Measurements from ENCODE around the gene NOL3.

DNA sequence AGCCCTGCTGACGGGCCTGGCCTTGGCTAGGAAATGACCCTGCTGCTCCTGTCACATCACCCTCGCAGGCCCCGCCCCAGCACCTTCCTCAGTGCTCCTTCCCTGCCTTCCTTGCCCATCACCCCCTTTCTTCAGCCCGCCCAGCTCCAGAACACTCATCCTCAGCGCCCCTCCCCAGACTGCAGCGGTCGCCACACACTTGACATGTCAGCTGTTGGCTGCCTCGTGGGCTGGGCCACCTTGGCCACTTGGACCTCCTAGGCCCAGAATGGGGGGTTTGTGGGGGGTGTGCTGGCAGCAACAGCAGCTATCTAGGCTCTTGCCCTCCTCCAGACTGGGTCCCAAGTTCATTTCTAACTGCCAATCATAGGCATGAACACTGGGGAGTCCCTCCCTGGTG, 39.2 kb downstream of the NOL3 start:
- TF ChIP-seq, protein P1, sequence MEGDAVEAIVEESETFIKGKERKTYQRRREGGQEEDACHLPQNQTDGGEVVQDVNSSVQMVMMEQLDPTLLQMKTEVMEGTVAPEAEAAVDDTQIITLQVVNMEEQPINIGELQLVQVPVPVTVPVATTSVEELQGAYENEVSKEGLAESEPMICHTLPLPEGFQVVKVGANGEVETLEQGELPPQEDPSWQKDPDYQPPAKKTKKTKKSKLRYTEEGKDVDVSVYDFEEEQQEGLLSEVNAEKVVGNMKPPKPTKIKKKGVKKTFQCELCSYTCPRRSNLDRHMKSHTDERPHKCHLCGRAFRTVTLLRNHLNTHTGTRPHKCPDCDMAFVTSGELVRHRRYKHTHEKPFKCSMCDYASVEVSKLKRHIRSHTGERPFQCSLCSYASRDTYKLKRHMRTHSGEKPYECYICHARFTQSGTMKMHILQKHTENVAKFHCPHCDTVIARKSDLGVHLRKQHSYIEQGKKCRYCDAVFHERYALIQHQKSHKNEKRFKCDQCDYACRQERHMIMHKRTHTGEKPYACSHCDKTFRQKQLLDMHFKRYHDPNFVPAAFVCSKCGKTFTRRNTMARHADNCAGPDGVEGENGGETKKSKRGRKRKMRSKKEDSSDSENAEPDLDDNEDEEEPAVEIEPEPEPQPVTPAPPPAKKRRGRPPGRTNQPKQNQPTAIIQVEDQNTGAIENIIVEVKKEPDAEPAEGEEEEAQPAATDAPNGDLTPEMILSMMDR (conservative IDR thresholded peaks at IDR 0.05), result no peak
- no peak for TF ChIP-seq EZH2 (IDR thresholded peaks at IDR 0.05; ENCODE audit: low read depth)

All from PC-9 (cell line).